Liver (tissue), 3 donors: ENCODE data around the gene PARD3B.

ENCODE experiments used
- CTCF ChIP-seq: fragments of 150-350 bp; IDR thresholded peaks from 2 replicates; pipeline ENCODE4 v1.5.1; 2017; ENCODE audit warnings: improper control_type of control experiment, low read depth, low read length; ENCODE audit not compliant: missing input control
- MAX ChIP-seq: IDR thresholded peaks from 2 replicates; pipeline ENCODE4 v1.6.1; 2016; ENCODE audit warnings: antibody characterized with exemption
- RAD21 ChIP-seq, 2 donors: IDR thresholded peaks; 2 replicates each; pipeline ENCODE4 v1.6.1; 2016; ENCODE audit warnings: antibody characterized with exemption in 2 of 2, mild to moderate bottlenecking in 2 of 2
- TAF1 ChIP-seq: conservative IDR thresholded peaks from 2 replicates; pipeline ENCODE4 v1.6.1; 2016; ENCODE audit warnings: antibody characterized with exemption, mild to moderate bottlenecking
- ZBTB33 ChIP-seq: IDR thresholded peaks from 2 replicates; pipeline ENCODE4 v1.6.1; 2016; ENCODE audit warnings: antibody characterized with exemption
- TF ChIP-seq, protein P1 (sequence below): IDR thresholded peaks from 2 replicates; pipeline ENCODE4 v1.6.1; 2016; ENCODE audit warnings: antibody characterized with exemption, mild to moderate bottlenecking
- donor health status: healthy.
- donor health status: healthy.

DNA sequence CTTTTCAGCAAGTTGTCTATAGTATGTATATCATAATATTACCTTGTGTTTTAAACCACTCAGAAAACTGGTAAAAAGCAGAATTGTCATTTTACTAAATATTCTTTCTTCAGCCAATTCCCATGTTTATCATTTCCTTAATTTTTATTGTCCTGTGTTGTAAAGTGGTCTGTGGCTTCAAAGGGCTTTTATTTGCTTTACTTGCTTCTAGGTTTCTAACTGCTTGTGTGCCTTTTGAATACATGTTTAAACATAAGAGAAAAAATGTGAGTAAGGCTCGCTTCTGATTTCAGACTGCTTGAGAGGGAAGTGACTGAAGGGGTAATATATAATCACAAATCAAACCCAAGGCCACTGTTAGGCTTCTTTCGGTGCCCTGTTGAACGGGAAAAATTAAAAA, 729.5 kb downstream of the PARD3B start:
- TF ChIP-seq RAD21 (IDR thresholded peaks at IDR 0.05): no peak
- TF ChIP-seq, protein P1, sequence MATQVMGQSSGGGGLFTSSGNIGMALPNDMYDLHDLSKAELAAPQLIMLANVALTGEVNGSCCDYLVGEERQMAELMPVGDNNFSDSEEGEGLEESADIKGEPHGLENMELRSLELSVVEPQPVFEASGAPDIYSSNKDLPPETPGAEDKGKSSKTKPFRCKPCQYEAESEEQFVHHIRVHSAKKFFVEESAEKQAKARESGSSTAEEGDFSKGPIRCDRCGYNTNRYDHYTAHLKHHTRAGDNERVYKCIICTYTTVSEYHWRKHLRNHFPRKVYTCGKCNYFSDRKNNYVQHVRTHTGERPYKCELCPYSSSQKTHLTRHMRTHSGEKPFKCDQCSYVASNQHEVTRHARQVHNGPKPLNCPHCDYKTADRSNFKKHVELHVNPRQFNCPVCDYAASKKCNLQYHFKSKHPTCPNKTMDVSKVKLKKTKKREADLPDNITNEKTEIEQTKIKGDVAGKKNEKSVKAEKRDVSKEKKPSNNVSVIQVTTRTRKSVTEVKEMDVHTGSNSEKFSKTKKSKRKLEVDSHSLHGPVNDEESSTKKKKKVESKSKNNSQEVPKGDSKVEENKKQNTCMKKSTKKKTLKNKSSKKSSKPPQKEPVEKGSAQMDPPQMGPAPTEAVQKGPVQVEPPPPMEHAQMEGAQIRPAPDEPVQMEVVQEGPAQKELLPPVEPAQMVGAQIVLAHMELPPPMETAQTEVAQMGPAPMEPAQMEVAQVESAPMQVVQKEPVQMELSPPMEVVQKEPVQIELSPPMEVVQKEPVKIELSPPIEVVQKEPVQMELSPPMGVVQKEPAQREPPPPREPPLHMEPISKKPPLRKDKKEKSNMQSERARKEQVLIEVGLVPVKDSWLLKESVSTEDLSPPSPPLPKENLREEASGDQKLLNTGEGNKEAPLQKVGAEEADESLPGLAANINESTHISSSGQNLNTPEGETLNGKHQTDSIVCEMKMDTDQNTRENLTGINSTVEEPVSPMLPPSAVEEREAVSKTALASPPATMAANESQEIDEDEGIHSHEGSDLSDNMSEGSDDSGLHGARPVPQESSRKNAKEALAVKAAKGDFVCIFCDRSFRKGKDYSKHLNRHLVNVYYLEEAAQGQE: no peak
- TF ChIP-seq CTCF: no peak
- TF ChIP-seq TAF1: no peak
- TF ChIP-seq MAX: no peak
- TF ChIP-seq ZBTB33: no peak
